Gastrocnemius medialis (tissue), 4 donors: ENCODE measurements around the gene GFOD1. TPM values are rescaled to one million over a fixed set of nuclear protein-coding genes. Genes with fewer than 3 reads are reported as not detected.

ENCODE experiments used
- ATAC-seq, 2 donors: fragments of 150-250 bp; one replicate each; pipeline ENCODE4 v1.9.1; 2016
- DNase-seq, 2 donors: peaks; one replicate each; pipeline ENCODE4 v3.0.0-alpha.2; 2019
- H3K27ac ChIP-seq, 4 donors: fragments of 200-600 bp; sonication (generic); 1 replicate in 1 of 4; 2 replicates in 3 of 4; pipeline ENCODE4 v1.5.1; 2016 to 2018; ENCODE audit warnings: mild to moderate bottlenecking in 2 of 4, moderate library complexity in 1 of 4
- H3K27me3 ChIP-seq, 3 donors: fragments of 200-600 bp; sonication (generic) in 2 of 3; 1 replicate in 1 of 3; 2 replicates in 2 of 3; pipeline versions ENCODE4 v1.5.1 to v1.6.0; 2016 to 2019; ENCODE audit warnings: mild to moderate bottlenecking in 1 of 3, moderate library complexity in 1 of 3
- H3K36me3 ChIP-seq, 2 donors: fragments of 200-600 bp; sonication (generic) in 1 of 2; one replicate each; pipeline ENCODE4 v1.5.1; 2017 to 2018
- H3K4me1 ChIP-seq, 2 donors: fragments of 200-600 bp; sonication (generic) in 1 of 2; one replicate each; pipeline ENCODE4 v1.5.1; 2016 to 2017; ENCODE audit warnings: mild to moderate bottlenecking in 2 of 2
- H3K4me3 ChIP-seq, 4 donors: fragments of 200-600 bp; sonication (generic) in 3 of 4; 1 replicate in 1 of 4; 2 replicates in 3 of 4; pipeline ENCODE4 v1.5.1; 2016 to 2019; ENCODE audit warnings: mild to moderate bottlenecking in 2 of 4
- H3K9me3 ChIP-seq, 3 donors: fragments of 200-600 bp; sonication (generic) in 2 of 3; 1 replicate in 1 of 3; 2 replicates in 2 of 3; pipeline ENCODE4 v1.5.1; 2016 to 2019
- POLR2A ChIP-seq, 2 donors: fragments of 450-650 bp; IDR thresholded peaks; one replicate each; pipeline ENCODE4 v1.6.1; 2017; ENCODE audit warnings: antibody characterized with exemption in 2 of 2, mild to moderate bottlenecking in 2 of 2, moderate library complexity in 2 of 2
- in situ Hi-C, 4 donors: fragments of 200-750 bp; cut with MboI; loops; one replicate each; pipeline versions ENCODE4 v1.15.0 to v1.8.0; 2017; ENCODE audit warnings: low sequenced_read_pairs in 4 of 4
- intact Hi-C: fragments of 100-400 bp; cut with DNase I; formaldehyde crosslinking; loops from one replicate; pipeline ENCODE4 v1.15.1; 2023; ENCODE audit warnings: low total_unique reads
- total RNA-seq, 4 donors: library from RNA; depleted of rRNA; stranded (reverse); fragments of >200 nt; gene quantifications; one replicate each; pipeline versions ENCODE4 v1.1.0 to v1.2.3, GENCODE V29; 2016
- TF ChIP-seq, protein P1 (sequence below), 5 experiments: fragments of 450-650 bp in 3 of 5; fragments of 200-600 bp in 2 of 5; sonication (generic) in 2 of 5; IDR thresholded peaks in 4 of 5; conservative IDR thresholded peaks in 1 of 5; 1 replicate in 4 of 5; 2 replicates in 1 of 5; pipeline ENCODE4 v1.5.1; 2016 to 2019; ENCODE audit warnings: antibody characterized with exemption in 5 of 5, mild to moderate bottlenecking in 3 of 5, moderate library complexity in 3 of 5

Gene GFOD1
- total RNA-seq, 4 donors from 2014 or later, result 9.0 to 31.8 (median 16.9) TPM

DNA sequence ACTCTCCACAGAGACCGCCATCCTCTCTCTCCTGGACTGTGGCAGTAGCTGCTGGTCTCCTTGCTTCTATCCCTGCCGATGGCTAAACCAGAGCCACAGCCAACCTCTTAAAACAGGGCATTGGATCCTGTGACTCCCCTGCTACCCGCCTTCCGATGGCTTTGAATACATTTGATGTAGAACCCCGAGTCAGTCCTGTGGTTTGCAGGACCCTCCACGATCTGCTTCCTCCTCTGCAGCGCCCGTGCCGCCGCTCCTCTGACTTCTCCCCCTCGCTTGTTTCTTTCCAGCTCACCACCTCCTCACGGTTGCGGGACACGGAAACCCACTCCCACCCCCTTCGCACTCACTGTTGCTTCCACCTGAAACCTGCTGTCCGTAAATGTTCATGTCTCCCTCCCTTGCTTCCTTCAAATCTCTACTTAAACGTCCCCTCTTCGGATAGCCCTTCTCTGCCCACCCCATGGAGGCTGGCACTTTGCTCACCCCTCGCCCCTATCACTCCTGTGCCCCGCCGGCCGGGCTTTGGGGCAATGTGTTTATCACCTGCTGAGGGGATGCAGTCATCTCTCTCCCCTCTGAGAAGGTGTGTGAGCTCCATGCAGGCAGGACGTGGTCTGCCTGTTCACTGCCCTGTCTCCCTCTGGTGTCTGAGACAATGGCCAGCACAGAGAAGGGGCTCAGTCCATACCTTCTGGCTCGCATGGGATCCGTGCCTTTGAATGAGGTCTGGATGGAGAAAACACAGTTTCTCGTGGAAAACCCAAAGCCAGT, 67.8 kb downstream of the GFOD1 start:
- in situ Hi-C loops, result loop anchor here in 1 of 4 donors (25.0 kb wide), 1 partner anchor 118 kb away; no protein-coding TSS in a partner anchor
- ATAC-seq, result no peak
- no peaks in the 10 kb centered on the region for H3K27me3 ChIP-seq

DNA sequence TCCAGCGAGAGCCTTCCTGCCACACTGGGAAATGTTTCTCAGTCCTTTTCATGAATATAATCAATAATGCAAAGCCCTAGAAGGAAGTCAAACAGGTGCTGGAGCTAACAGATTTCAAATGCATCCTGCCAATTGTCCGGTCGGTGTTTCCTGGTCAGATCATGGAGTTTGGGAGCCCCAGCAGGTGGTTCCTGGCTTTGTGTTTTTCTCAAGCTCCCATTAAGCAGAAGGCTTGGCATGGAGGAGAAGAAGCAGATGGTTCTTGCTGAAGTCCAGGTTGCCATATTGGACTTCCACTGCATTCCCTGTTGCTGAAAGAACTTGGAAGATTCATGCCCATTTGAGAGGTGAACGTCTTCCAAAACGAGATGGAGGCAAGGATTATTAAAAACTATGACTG, 68.6 kb downstream of the GFOD1 start:
- Histone ChIP-seq H3K27ac (peak overlapping the region; percentile 10 to 27 (median 16)), H3K4me3 (no peak overlapping the region), H3K27me3 (no peaks in the 10 kb centered on the region), H3K4me1 (peaks cover 75 to 76% of the 10 kb centered on the region in 2 donors), H3K36me3 (no peaks in the 10 kb centered on the region), H3K9me3 (no peaks in the 10 kb centered on the region)
- intact Hi-C loops (no loop called here), in situ Hi-C loops (loop anchor here in 1 of 4 donors (25.0 kb wide), 1 partner anchor 118 kb away; no protein-coding TSS in a partner anchor)
- TF ChIP-seq POLR2A (IDR thresholded peaks at IDR 0.05), result no peak
- TF ChIP-seq, protein P1, sequence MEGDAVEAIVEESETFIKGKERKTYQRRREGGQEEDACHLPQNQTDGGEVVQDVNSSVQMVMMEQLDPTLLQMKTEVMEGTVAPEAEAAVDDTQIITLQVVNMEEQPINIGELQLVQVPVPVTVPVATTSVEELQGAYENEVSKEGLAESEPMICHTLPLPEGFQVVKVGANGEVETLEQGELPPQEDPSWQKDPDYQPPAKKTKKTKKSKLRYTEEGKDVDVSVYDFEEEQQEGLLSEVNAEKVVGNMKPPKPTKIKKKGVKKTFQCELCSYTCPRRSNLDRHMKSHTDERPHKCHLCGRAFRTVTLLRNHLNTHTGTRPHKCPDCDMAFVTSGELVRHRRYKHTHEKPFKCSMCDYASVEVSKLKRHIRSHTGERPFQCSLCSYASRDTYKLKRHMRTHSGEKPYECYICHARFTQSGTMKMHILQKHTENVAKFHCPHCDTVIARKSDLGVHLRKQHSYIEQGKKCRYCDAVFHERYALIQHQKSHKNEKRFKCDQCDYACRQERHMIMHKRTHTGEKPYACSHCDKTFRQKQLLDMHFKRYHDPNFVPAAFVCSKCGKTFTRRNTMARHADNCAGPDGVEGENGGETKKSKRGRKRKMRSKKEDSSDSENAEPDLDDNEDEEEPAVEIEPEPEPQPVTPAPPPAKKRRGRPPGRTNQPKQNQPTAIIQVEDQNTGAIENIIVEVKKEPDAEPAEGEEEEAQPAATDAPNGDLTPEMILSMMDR (IDR thresholded peaks at IDR 0.05 in 4 of 5, conservative IDR thresholded peaks at IDR 0.05 in 1 of 5), result no peak
- DNase-seq (no peak), ATAC-seq (no peak)

More for the DNA sequence above, 67.8 kb downstream of the GFOD1 start:
- no peak overlapping the region for H3K4me3 ChIP-seq
- intact Hi-C loops, result loop anchor here (10.0 kb wide), 1 partner anchor 395 kb away; the partner anchor contains the start of gene MCUR1
- H3K4me1 ChIP-seq, result peaks cover 75 to 76% of the 10 kb centered on the region in 2 donors
- no peaks in the 10 kb centered on the region for H3K9me3 ChIP-seq
- H3K36me3 ChIP-seq, result no peaks in the 10 kb centered on the region
- DNase-seq, result no peak
- H3K27ac ChIP-seq, result peak overlapping the region; percentile 10 to 27 (median 16)
- TF ChIP-seq, protein P1 (IDR thresholded peaks at IDR 0.05 in 4 of 5, conservative IDR thresholded peaks at IDR 0.05 in 1 of 5), result no peak
- no peak for TF ChIP-seq POLR2A (IDR thresholded peaks at IDR 0.05)

DNA sequence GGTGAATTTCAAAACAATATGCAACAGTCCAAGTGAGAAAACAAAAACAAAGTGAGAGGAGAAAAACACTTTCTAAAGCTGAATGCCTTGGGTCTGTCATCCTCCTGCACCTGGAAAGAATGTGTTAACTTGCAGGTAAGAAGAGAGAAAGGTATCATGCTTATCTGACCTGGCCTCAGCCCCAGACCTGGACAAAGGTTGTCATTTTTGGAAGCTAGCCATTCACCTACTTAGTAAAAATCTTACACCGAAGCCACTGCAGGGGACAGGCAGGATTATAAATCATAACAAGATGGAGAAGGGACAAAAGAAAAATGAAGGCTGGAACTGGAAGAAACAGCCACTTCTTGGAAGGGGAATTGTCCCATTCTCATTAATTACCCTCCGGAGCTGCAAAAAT, 69.4 kb downstream of the GFOD1 start:
- Histone ChIP-seq H3K27ac (no peak overlapping the region), H3K27me3 (no peaks in the 10 kb centered on the region), H3K9me3 (no peaks in the 10 kb centered on the region), H3K36me3 (no peaks in the 10 kb centered on the region), H3K4me1 (peaks cover 75 to 77% of the 10 kb centered on the region in 2 donors), H3K4me3 (no peak overlapping the region)
- TF ChIP-seq, protein P1 (IDR thresholded peaks at IDR 0.05 in 4 of 5, conservative IDR thresholded peaks at IDR 0.05 in 1 of 5), result no peak
- no peak for TF ChIP-seq POLR2A (IDR thresholded peaks at IDR 0.05)
- intact Hi-C loops, result no loop called here
- ATAC-seq, result no peak
- no peak for DNase-seq
- in situ Hi-C loops, result loop anchor here in 1 of 4 donors (25.0 kb wide), 1 partner anchor 119 kb away; no protein-coding TSS in a partner anchor

DNA sequence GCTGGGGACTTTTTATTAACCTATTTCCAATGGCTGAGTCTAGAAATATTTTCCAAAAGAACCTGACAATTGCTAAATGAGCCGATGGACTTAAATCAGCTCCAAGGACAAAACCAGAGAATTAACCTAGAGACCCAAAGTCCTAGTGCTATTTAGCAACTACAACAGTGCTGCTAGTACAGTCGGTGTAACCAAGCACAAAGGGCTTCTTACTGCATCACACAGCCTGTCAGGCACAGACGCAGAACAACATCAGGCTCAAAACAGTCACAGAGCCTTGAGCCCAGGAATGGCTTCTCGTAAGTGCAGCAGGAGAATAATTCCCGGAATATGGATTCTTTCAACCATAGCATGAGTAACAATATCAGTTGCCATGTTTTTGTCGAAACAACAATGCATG, 70.0 kb downstream of the GFOD1 start:
- H3K27ac ChIP-seq, result no peak overlapping the region
- H3K4me1 ChIP-seq, result peaks cover 75 to 77% of the 10 kb centered on the region in 2 donors
- no peak overlapping the region for H3K4me3 ChIP-seq
- no peaks in the 10 kb centered on the region for H3K36me3 ChIP-seq
- no peaks in the 10 kb centered on the region for H3K9me3 ChIP-seq
- DNase-seq (no peak), ATAC-seq (no peak)
- in situ Hi-C loops (loop anchor here in 1 of 4 donors (25.0 kb wide), 1 partner anchor 120 kb away; no protein-coding TSS in a partner anchor), intact Hi-C loops (no loop called here)
- TF ChIP-seq, protein P1 (IDR thresholded peaks at IDR 0.05 in 4 of 5, conservative IDR thresholded peaks at IDR 0.05 in 1 of 5), result no peak
- no peak for TF ChIP-seq POLR2A (IDR thresholded peaks at IDR 0.05)
- H3K27me3 ChIP-seq, result no peaks in the 10 kb centered on the region
